Astrocyte (in vitro differentiated cells and primary cell): ENCODE measurements around the gene SHC3. TPM values are rescaled to one million over a fixed set of nuclear protein-coding genes. Genes with fewer than 3 reads are reported as not detected.

ENCODE experiments used
- DNase-seq: peaks from one replicate; pipeline ENCODE4 v3.0.0-alpha.2; 2010; ENCODE audit warnings: low read depth
- FAIRE-seq: peaks from 2 replicates; lab custom pipeline; 2011; peaks lifted over from hg19 to GRCh38; lab: Jason Lieb, UNC
- H2AFZ ChIP-seq: 2 replicates; pipeline ENCODE4 v1.6.0; 2012; ENCODE audit warnings: low read depth, low read length, inconsistent platforms
- H3K27ac ChIP-seq: 2 replicates; pipeline ENCODE4 v1.5.1; 2011; ENCODE audit warnings: low read depth, low read length, inconsistent platforms
- H3K27me3 ChIP-seq: 2 replicates; pipeline ENCODE4 v1.6.0; 2011; ENCODE audit warnings: low read length, inconsistent platforms; ENCODE audit not compliant: insufficient read depth
- H3K36me3 ChIP-seq: 2 replicates; pipeline ENCODE4 v1.5.1; 2011; ENCODE audit warnings: low read length, inconsistent platforms; ENCODE audit not compliant: insufficient read depth
- H3K4me1 ChIP-seq: 2 replicates; pipeline ENCODE4 v1.5.1; 2011; ENCODE audit warnings: low read length, inconsistent platforms; ENCODE audit not compliant: insufficient read depth
- H3K4me2 ChIP-seq: 2 replicates; pipeline ENCODE4 v1.6.0; 2012; ENCODE audit warnings: low read length, inconsistent platforms
- H3K4me3 ChIP-seq: 2 replicates; pipeline ENCODE4 v1.5.1; 2011; ENCODE audit warnings: low read depth, mild to moderate bottlenecking, low read length, inconsistent platforms; ENCODE audit not compliant: insufficient read depth
- H3K79me2 ChIP-seq: 2 replicates; pipeline ENCODE4 v1.6.0; 2012; ENCODE audit warnings: mild to moderate bottlenecking, low read length, inconsistent platforms; ENCODE audit not compliant: insufficient read depth
- H3K9ac ChIP-seq: 2 replicates; pipeline ENCODE4 v1.6.0; 2012; ENCODE audit warnings: mild to moderate bottlenecking, low read length, inconsistent platforms
- H3K9me3 ChIP-seq: 2 replicates; pipeline ENCODE4 v1.5.1; 2012; ENCODE audit warnings: low read depth, mild to moderate bottlenecking, low read length, inconsistent platforms; ENCODE audit not compliant: insufficient read depth
- H4K20me1 ChIP-seq: 2 replicates; pipeline ENCODE4 v1.6.0; 2012; ENCODE audit warnings: low read length, inconsistent platforms; ENCODE audit not compliant: insufficient read depth
- H3K27ac Mint-ChIP-seq: one replicate; pipeline ENCODE4 v1.8.0; 2021; ENCODE audit warnings: mild to moderate bottlenecking, mixed read lengths; ENCODE audit not compliant: unreplicated experiment
- H3K27me3 Mint-ChIP-seq: one replicate; pipeline ENCODE4 v1.8.0; 2021; ENCODE audit warnings: low read depth, mixed read lengths; ENCODE audit not compliant: unreplicated experiment
- H3K36me3 Mint-ChIP-seq: one replicate; pipeline ENCODE4 v1.8.0; 2021; ENCODE audit warnings: low read depth, mixed read lengths; ENCODE audit not compliant: unreplicated experiment
- H3K4me1 Mint-ChIP-seq: one replicate; pipeline ENCODE4 v1.8.0; 2021; ENCODE audit warnings: low read depth, mixed read lengths; ENCODE audit not compliant: unreplicated experiment
- H3K4me3 Mint-ChIP-seq: one replicate; pipeline ENCODE4 v1.8.0; 2021; ENCODE audit warnings: mild to moderate bottlenecking, moderate library complexity, mixed read lengths; ENCODE audit not compliant: unreplicated experiment
- H3K9me3 Mint-ChIP-seq: one replicate; pipeline ENCODE4 v1.8.0; 2021; ENCODE audit warnings: mild to moderate bottlenecking, mixed read lengths; ENCODE audit not compliant: unreplicated experiment
- EZH2 ChIP-seq: IDR thresholded peaks from 2 replicates; pipeline ENCODE4 v1.6.1; 2012; ENCODE audit warnings: mild to moderate bottlenecking, low read length, inconsistent platforms; ENCODE audit not compliant: insufficient read depth
- total RNA-seq: library from RNA; stranded (reverse); gene quantifications from 2 replicates; pipeline ENCODE4 v1.2.1, GENCODE V29; 2021
- TF ChIP-seq, protein P1 (sequence below): IDR thresholded peaks from 2 replicates; pipeline ENCODE4 v1.5.1; 2011; ENCODE audit warnings: low read depth, mild to moderate bottlenecking, inconsistent platforms, low read length, moderate library complexity; ENCODE audit not compliant: insufficient read depth

Gene SHC3
- total RNA-seq, 1 donor from 2014 or later, result 4.6 TPM

GRCh38 chr9:89073397-89073796 is 105.2 kb downstream of the SHC3 start:
- no peaks in the 10 kb centered on the region for H3K9me3 ChIP-seq
- peaks cover 2% of the 10 kb centered on the region for H3K4me1 Mint-ChIP-seq
- no peak for FAIRE-seq

DNA sequence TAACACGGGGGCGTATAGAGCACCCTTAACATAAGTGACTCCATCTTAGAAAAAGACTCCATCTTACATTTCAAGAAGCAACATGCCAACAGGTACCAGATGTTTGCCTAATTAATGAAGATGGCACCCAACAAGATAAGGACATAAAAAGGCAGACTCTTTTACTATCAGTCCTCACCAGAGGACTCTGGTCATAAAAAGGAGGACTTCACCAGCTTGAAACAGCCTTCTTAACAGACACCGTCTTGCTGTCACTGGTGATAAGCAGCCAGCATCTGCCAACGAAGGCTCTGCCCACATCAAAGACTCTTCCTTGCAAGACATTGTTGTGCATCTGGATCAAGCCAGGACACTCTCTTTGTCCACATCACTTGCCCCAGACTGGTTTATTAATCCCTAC is 107.0 kb downstream of the SHC3 start:
- H3K27ac ChIP-seq, result no peak overlapping the region
- no peaks in the 10 kb centered on the region for H4K20me1 ChIP-seq
- H3K36me3 ChIP-seq, result peaks cover 41% of the 10 kb centered on the region
- no peaks in the 10 kb centered on the region for H3K79me2 ChIP-seq
- no peaks in the 10 kb centered on the region for H3K27me3 ChIP-seq
- Mint-ChIP-seq H3K27me3 (no peaks in the 10 kb centered on the region), H3K9me3 (no peaks in the 10 kb centered on the region), H3K4me3 (no peak overlapping the region), H3K36me3 (peaks cover 7% of the 10 kb centered on the region), H3K27ac (no peak overlapping the region), H3K4me1 (no peaks in the 10 kb centered on the region)
- no peaks in the 10 kb centered on the region for H3K4me1 ChIP-seq
- no peak for FAIRE-seq
- TF ChIP-seq, protein P1, sequence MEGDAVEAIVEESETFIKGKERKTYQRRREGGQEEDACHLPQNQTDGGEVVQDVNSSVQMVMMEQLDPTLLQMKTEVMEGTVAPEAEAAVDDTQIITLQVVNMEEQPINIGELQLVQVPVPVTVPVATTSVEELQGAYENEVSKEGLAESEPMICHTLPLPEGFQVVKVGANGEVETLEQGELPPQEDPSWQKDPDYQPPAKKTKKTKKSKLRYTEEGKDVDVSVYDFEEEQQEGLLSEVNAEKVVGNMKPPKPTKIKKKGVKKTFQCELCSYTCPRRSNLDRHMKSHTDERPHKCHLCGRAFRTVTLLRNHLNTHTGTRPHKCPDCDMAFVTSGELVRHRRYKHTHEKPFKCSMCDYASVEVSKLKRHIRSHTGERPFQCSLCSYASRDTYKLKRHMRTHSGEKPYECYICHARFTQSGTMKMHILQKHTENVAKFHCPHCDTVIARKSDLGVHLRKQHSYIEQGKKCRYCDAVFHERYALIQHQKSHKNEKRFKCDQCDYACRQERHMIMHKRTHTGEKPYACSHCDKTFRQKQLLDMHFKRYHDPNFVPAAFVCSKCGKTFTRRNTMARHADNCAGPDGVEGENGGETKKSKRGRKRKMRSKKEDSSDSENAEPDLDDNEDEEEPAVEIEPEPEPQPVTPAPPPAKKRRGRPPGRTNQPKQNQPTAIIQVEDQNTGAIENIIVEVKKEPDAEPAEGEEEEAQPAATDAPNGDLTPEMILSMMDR, result no peak
- no peak for TF ChIP-seq EZH2
- no peak overlapping the region for H3K9ac ChIP-seq
- H3K4me3 ChIP-seq, result no peak overlapping the region
- DNase-seq, result no peak
- H2AFZ ChIP-seq, result no peak overlapping the region
- H3K9me3 ChIP-seq, result no peaks in the 10 kb centered on the region
- H3K4me2 ChIP-seq, result no peak overlapping the region

More at GRCh38 chr9:89073397-89073796, 105.2 kb downstream of the SHC3 start:
- Histone ChIP-seq H3K79me2 (no peaks in the 10 kb centered on the region), H3K27me3 (no peaks in the 10 kb centered on the region), H3K36me3 (peaks cover 38% of the 10 kb centered on the region), H3K4me3 (no peak overlapping the region), H3K4me1 (peaks cover under 1% of the 10 kb centered on the region), H2AFZ (no peak overlapping the region), H3K4me2 (no peak overlapping the region), H3K9ac (no peak overlapping the region), H3K27ac (no peak overlapping the region), H4K20me1 (no peaks in the 10 kb centered on the region)
- Mint-ChIP-seq H3K36me3 (peaks cover 7% of the 10 kb centered on the region), H3K9me3 (no peaks in the 10 kb centered on the region), H3K4me3 (no peak overlapping the region), H3K27me3 (no peaks in the 10 kb centered on the region), H3K27ac (no peak overlapping the region)
- no peak for TF ChIP-seq EZH2
- TF ChIP-seq, protein P1, result no peak
- no peak for DNase-seq

DNA sequence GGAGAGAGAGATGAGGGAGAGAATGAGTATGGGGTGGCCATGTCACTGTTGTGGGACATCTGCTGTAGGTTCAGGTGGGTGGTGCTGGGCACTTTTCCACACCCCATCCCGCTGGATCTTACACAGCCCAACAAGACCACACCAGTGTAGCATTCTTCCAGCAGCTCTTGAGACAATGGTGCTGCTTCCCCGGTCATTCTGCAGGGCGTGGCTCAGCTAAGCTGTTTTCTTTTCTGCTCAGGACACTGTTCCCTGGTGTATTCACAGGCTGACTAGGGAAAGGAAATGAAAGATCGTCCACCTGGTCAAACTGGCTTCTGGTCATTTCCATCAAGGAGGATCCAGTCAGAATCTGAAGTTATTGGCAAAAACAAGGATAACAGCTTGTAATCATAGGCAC is 111.8 kb downstream of the SHC3 start:
- Histone ChIP-seq H3K27ac (no peak overlapping the region), H3K36me3 (peaks cover 24% of the 10 kb centered on the region), H3K4me1 (no peaks in the 10 kb centered on the region), H3K9ac (no peak overlapping the region), H2AFZ (no peak overlapping the region), H3K27me3 (no peaks in the 10 kb centered on the region), H3K79me2 (no peaks in the 10 kb centered on the region), H3K4me3 (no peak overlapping the region), H3K4me2 (no peak overlapping the region), H4K20me1 (no peaks in the 10 kb centered on the region), H3K9me3 (no peaks in the 10 kb centered on the region)
- no peaks in the 10 kb centered on the region for H3K9me3 Mint-ChIP-seq
- no peak overlapping the region for H3K4me3 Mint-ChIP-seq
- TF ChIP-seq, protein P1, result no peak
- TF ChIP-seq EZH2, result no peak
- H3K27me3 Mint-ChIP-seq, result no peaks in the 10 kb centered on the region
- no peak overlapping the region for H3K27ac Mint-ChIP-seq
- no peak for FAIRE-seq
- no peak for DNase-seq
- H3K36me3 Mint-ChIP-seq, result peaks cover 11% of the 10 kb centered on the region
- no peaks in the 10 kb centered on the region for H3K4me1 Mint-ChIP-seq
